ENCODE measurements around the gene GIT1. TPM values are rescaled to one million over a fixed set of nuclear protein-coding genes. Genes with fewer than 3 reads are reported as not detected.

Gene GIT1
- total RNA-seq, 2 donors from 2014 or later: 26.7 to 48.1 TPM

DNA sequence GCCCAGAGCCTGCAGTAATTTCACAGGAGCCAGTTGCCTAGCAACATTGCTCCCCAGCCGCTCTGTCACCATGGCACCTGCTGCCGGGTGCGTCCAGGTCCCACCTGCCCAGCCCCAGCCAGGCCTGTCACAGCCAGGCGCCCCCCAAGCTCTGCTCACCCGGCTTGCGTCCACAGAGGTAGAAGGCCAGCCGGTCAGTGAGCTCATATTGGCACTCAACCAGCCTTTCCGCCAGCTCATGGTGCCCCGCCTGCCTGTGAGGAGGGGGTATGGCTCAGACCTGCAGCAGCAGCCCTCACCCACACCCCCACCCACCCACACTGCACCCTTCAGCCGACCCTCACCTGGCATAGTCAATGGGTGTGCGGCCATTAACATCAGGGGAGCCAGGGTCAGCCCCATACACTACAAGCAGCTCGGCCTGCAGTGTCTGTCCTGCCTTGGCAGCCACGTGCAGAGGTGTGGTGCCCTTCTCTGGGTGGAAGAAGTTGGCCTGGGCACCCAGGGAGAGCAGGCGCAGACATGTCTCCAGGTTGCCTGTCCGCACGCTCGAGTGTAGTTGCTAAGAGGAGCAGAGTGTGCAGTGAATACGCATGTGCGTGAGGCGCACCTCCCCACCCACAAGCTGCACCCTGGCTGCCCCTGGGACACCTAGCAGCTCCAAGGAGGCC, 7.7 kb downstream of the GIT1 start:
- no peaks in the 10 kb centered on the region for H3K9me3 ChIP-seq
- no peak for DNase-seq (ENCODE audit: low spot score)
- TF ChIP-seq, protein P1, sequence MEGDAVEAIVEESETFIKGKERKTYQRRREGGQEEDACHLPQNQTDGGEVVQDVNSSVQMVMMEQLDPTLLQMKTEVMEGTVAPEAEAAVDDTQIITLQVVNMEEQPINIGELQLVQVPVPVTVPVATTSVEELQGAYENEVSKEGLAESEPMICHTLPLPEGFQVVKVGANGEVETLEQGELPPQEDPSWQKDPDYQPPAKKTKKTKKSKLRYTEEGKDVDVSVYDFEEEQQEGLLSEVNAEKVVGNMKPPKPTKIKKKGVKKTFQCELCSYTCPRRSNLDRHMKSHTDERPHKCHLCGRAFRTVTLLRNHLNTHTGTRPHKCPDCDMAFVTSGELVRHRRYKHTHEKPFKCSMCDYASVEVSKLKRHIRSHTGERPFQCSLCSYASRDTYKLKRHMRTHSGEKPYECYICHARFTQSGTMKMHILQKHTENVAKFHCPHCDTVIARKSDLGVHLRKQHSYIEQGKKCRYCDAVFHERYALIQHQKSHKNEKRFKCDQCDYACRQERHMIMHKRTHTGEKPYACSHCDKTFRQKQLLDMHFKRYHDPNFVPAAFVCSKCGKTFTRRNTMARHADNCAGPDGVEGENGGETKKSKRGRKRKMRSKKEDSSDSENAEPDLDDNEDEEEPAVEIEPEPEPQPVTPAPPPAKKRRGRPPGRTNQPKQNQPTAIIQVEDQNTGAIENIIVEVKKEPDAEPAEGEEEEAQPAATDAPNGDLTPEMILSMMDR (IDR thresholded peaks at IDR 0.05): no peak
- H3K27me3 ChIP-seq: no peaks in the 10 kb centered on the region
- H3K36me3 ChIP-seq: peaks cover 66% of the 10 kb centered on the region
- no peak overlapping the region for H3K27ac ChIP-seq
- peaks cover 0 to 58% of the 10 kb centered on the region in 2 donors for H3K4me1 ChIP-seq
- no peak overlapping the region for H3K4me3 ChIP-seq

DNA sequence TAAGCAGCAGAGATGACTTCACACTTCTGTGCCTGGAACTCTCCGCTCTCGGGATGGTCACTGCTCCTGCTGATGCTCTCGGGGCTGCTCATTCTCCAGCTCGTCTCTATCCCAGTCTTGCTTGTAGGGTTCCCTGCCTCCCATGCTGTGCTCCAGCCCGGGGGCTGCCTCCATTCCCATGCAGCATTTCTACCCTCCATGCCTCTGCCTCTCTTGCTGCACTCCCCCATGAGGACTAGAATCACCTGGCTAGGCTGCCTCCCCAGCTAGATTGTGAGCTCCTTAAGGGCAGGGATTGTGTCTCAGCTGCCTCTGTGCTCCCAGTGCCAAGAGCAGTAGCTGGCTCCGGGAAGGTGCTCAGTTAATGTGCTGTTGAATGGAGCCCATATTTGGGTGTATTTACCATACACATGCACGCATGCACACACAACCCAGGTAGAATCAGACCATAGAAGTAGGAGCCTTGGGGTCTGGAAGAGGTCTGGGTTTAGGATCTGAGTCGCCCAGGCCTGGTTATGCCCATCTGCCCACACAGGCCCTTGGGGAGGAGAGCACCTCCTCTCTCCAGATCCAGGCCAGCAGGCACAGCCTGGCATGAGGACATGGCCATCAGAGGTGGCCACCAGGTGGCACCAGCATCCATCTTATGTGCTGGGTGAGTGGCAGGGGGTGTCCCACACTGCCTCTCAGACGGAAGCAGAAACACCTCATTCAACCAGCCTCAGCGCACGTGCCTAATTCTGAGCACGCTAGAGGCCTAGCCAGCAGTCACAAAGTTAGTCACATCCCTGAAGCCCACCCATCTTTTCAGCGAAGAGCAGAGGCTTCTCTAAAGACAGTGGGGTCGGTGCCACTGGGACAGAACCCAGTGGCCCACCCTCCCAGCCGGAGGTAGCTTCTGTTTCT, 9.3 kb downstream of the GIT1 start:
- Histone ChIP-seq H3K9me3 (no peaks in the 10 kb centered on the region), H3K4me3 (no peak overlapping the region), H3K36me3 (peaks cover 82% of the 10 kb centered on the region), H3K27ac (no peak overlapping the region), H3K4me1 (peaks cover 0 to 42% of the 10 kb centered on the region in 2 donors), H3K27me3 (no peaks in the 10 kb centered on the region)
- TF ChIP-seq, protein P1 (IDR thresholded peaks at IDR 0.05): peak; percentile 72 to 91
- peak; percentile 88 for DNase-seq (ENCODE audit: low spot score)

DNA sequence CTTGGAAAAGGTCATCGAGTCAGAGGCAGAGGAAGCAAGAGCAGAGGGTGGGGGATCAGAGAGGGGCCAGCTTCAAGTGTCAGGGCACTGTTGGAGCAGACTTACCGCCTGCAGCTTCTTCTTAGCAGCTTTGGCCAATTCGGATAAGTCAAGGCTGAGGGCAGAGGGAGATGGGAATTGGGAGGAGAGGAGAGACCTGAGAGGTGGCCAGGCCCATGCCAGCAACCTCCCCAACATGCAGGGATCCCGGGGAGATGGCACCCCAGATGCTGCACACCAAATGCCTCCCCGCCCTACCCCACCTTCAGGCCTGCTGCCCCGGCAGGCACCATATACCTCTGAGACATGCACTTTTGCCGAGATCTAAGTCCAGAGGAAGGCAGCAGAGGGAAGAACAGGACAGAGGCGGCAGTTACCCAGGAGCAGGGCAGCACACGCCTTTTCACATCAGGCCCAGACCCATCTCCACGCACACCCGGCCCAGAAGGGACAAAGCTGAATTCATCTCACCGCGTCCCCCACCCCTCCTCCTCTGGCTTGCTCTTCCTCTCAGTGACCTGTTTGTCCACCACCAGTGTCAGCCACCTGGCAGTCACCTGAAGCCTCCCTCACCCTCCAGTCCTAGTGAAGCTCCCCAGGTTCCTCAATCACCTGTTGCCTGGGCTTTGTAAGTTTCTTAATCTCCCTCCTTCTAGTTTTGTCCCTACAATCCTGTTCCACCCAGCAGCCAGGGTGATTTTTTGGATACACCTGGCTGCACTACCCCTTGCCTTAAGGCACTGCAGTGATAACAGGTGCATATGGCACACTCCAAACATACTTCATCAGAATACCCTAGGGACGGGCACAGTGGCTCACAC, 10.6 kb downstream of the GIT1 start:
- Histone ChIP-seq H3K27ac (no peak overlapping the region), H3K9me3 (no peaks in the 10 kb centered on the region), H3K4me3 (no peak overlapping the region), H3K27me3 (no peaks in the 10 kb centered on the region), H3K4me1 (peaks cover 0 to 29% of the 10 kb centered on the region in 2 donors), H3K36me3 (peaks cover 94% of the 10 kb centered on the region)
- no peak for DNase-seq (ENCODE audit: low spot score)
- TF ChIP-seq, protein P1 (IDR thresholded peaks at IDR 0.05): no peak

DNA sequence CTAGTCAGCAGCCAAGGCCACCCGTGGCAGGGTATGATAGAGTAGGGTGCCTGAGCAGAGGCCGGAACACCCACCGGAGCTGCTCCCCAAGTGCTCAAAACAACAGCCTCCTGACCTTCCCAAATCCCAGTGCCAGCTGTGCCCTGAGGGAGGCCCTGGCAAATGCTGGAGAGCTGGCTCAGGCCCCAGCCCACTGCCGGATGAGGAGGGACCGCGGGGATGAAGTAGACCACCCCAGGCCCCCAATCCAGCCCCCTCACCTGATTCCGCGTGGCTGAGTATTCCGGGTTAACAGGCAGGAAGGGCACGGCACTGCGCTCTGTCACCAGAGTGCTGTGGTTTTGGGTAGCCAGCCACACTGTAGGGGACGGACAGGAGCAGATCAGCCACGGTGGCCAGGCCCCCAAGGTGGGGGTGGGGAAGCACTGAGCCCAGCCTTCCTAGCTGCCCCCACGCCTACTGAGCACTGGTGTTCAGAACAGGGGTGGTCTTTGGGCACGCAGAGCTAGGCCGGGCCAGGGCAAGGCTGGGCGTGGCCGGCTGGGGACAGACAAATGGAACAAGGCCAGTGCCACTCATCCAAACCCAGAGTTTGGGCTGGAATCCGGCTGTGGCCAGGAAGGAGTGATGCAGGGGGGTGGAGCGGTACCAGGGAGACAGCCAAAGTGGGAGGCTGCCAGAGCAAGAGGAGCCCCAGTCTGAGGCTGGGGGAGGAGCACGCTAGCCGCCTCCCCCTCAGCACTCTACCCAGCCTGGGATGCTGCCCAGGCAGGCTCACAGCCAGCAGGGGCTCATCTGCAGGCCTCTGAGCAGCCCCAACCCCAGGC, 11.8 kb downstream of the GIT1 start:
- peak overlapping the region; percentile 16 to 29 for H3K27ac ChIP-seq
- no peak for DNase-seq (ENCODE audit: low spot score)
- no peaks in the 10 kb centered on the region for H3K27me3 ChIP-seq
- H3K4me1 ChIP-seq: peaks cover 0 to 27% of the 10 kb centered on the region in 2 donors
- peaks cover 88% of the 10 kb centered on the region for H3K36me3 ChIP-seq
- H3K9me3 ChIP-seq: no peaks in the 10 kb centered on the region
- H3K4me3 ChIP-seq: no peak overlapping the region
- TF ChIP-seq, protein P1 (IDR thresholded peaks at IDR 0.05): no peak

DNA sequence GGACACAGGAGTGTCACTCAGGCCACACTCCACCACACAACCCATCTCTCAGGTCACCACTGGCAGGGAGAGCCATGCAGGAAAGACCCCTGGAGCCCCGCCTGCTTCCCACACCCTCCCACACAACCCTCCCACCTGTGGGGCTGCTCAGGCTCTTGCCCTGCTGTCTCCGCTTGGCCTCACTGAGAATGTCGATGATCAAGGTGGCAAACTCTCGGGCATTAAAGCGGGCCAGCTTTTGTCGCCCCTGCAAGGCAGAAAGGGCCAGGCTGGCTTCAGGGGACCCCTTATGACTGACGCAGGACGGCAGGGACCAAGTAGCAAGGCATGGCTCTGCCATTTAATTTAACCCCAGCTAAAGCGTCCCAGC, 12.5 kb downstream of the GIT1 start:
- H3K27ac ChIP-seq: peak overlapping the region in 1 of 2 donors; percentile 16
- no peaks in the 10 kb centered on the region for H3K9me3 ChIP-seq
- no peak overlapping the region for H3K4me3 ChIP-seq
- no peaks in the 10 kb centered on the region for H3K27me3 ChIP-seq
- TF ChIP-seq, protein P1 (IDR thresholded peaks at IDR 0.05): no peak
- H3K4me1 ChIP-seq: peaks cover 0 to 33% of the 10 kb centered on the region in 2 donors
- DNase-seq (ENCODE audit: low spot score): no peak
- H3K36me3 ChIP-seq: peaks cover 82% of the 10 kb centered on the region
